ENCODE measurements around the gene DNAJB9. TPM values are rescaled to one million over a fixed set of nuclear protein-coding genes. Genes with fewer than 3 reads are reported as not detected.

The DNAJB9 gene
- total and polyA plus RNA-seq, 10 of the 15 experiments (the other 5 are each of a cell fraction or from before 2014, with no cell fraction given): 4.5 to 20.9 (median 8.8) TPM

DNA sequence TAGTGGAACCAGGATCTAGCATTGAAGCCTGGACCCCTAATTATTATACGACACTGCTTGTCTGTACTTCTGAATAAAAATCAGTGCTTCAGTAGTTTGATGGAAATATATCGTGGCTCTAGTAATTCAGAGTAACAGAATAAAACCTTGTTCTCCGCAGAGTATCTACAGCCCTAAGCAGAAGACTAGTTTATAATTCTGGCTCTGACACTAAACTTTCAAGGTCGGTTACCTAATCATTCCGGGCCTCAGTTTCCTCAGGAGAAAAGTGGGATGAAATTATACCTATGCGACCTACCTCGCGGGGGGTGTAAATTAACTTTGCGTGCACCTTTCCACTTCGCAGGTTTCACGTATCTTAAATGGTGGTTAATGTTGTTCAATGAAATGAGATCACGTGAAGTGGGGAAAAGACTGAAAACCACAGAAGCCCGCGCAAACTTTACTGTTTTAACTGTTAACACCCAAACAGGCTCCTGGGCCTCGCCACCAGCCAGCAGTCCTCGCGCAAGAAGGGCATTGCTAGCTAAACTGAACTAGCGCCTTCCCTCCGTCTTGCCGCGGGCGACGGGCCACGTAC, 783 bp upstream of the DNAJB9 start (continued):
- no peak for TF ChIP-seq MXI1 (IDR thresholded peaks at IDR 0.05; ENCODE audit: low read depth, low read length)
- TF ChIP-seq CEBPZ (IDR thresholded peaks at IDR 0.05; ENCODE audit: low read depth, low read length): no peak
- TF ChIP-seq CUX1 (IDR thresholded peaks at IDR 0.05; ENCODE audit: insufficient replicate concordance, low read depth, low read length): no peak
- TF ChIP-seq, protein P1, sequence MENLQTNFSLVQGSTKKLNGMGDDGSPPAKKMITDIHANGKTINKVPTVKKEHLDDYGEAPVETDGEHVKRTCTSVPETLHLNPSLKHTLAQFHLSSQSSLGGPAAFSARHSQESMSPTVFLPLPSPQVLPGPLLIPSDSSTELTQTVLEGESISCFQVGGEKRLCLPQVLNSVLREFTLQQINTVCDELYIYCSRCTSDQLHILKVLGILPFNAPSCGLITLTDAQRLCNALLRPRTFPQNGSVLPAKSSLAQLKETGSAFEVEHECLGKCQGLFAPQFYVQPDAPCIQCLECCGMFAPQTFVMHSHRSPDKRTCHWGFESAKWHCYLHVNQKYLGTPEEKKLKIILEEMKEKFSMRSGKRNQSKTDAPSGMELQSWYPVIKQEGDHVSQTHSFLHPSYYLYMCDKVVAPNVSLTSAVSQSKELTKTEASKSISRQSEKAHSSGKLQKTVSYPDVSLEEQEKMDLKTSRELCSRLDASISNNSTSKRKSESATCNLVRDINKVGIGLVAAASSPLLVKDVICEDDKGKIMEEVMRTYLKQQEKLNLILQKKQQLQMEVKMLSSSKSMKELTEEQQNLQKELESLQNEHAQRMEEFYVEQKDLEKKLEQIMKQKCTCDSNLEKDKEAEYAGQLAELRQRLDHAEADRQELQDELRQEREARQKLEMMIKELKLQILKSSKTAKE (IDR thresholded peaks at IDR 0.05; ENCODE audit: low read depth, poor library complexity, severe bottlenecking): peak; percentile 12
- TF ChIP-seq MTA3 (IDR thresholded peaks at IDR 0.05; ENCODE audit: borderline replicate concordance, low read length): no peak
- no peak for TF ChIP-seq JUNB (IDR thresholded peaks at IDR 0.05)
- 0 out of 2 replicates have a peak, but pooled peaks have one; percentile 26 for TF ChIP-seq ATF2 (IDR thresholded peaks at IDR 0.05; ENCODE audit: low read length)
- TF ChIP-seq ZZZ3 (IDR thresholded peaks at IDR 0.05; ENCODE audit: control insufficient read depth, insufficient read length, low read depth): no peak
- no peak for TF ChIP-seq TCF12 (IDR thresholded peaks at IDR 0.05; ENCODE audit: low read depth, low read length)
- no peak for TF ChIP-seq MEF2B (IDR thresholded peaks at IDR 0.05; ENCODE audit: partially characterized antibody, poor library complexity, severe bottlenecking)
- no peak for TF ChIP-seq PAX8 (IDR thresholded peaks at IDR 0.05)
- TF ChIP-seq, protein P2, sequence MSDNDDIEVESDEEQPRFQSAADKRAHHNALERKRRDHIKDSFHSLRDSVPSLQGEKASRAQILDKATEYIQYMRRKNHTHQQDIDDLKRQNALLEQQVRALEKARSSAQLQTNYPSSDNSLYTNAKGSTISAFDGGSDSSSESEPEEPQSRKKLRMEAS (IDR thresholded peaks at IDR 0.05; ENCODE audit: low read depth, low read length): no peak
